Measurements from ENCODE around the gene CD47.
A peak's percentile ranks its signal among the peaks of the same experiment; 100 is the strongest.

DNA sequence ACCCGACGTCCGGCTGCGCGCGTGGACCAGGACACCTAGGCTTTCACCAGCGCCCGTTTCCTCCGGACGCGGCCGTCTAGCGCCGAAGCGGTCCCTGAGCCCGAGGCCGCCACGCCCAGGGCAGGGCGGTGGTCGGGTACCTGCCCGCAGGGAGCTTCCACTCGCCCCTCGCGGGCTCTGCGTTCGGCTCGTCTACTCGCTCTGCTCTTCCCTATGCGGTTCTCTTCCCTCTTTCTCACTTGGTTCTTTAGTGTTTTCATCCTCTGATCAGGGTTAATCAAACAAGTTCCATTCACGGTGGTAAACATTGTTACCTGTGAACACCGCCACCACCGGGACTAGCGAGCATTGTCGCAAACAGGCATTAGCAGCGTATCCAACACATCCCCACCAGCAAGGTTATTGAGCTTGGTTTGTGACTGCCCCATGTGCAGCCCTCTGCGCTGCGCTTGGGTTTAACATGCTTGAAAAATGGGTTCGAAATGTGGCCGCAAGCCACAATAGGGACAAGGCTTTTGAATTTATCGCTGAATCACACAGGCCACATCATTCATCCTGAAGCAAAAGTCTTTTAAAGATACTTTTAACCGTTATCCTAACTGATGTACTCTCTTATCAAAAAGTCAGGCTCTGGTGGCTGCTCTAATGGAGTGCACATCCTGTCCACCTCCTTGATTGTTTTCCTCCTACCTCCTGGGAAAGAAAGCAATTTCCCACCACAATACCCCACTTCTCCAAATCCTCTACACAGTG, 843 bp upstream of the CD47 start:
- TF ChIP-seq, protein P1, sequence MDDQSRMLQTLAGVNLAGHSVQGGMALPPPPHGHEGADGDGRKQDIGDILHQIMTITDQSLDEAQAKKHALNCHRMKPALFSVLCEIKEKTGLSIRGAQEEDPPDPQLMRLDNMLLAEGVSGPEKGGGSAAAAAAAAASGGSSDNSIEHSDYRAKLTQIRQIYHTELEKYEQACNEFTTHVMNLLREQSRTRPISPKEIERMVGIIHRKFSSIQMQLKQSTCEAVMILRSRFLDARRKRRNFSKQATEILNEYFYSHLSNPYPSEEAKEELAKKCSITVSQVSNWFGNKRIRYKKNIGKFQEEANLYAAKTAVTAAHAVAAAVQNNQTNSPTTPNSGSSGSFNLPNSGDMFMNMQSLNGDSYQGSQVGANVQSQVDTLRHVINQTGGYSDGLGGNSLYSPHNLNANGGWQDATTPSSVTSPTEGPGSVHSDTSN (CRISPR knock-in tag; IDR thresholded peaks at IDR 0.05; ENCODE audit: borderline replicate concordance), result no peak
- TF ChIP-seq ZFX (CRISPR knock-in tag; IDR thresholded peaks at IDR 0.05; ENCODE audit: low read depth) (no peak), ZNF83 (CRISPR knock-in tag; IDR thresholded peaks at IDR 0.05; ENCODE audit: borderline replicate concordance) (no peak), SUZ12 (IDR thresholded peaks at IDR 0.05; ENCODE audit: low read depth, low read length) (no peak), CC2D1A (CRISPR knock-in tag; IDR thresholded peaks at IDR 0.05) (no peak), NR1H2 (CRISPR knock-in tag; IDR thresholded peaks at IDR 0.05; ENCODE audit: borderline replicate concordance, low read depth) (no peak)
- TF ChIP-seq, protein P2, sequence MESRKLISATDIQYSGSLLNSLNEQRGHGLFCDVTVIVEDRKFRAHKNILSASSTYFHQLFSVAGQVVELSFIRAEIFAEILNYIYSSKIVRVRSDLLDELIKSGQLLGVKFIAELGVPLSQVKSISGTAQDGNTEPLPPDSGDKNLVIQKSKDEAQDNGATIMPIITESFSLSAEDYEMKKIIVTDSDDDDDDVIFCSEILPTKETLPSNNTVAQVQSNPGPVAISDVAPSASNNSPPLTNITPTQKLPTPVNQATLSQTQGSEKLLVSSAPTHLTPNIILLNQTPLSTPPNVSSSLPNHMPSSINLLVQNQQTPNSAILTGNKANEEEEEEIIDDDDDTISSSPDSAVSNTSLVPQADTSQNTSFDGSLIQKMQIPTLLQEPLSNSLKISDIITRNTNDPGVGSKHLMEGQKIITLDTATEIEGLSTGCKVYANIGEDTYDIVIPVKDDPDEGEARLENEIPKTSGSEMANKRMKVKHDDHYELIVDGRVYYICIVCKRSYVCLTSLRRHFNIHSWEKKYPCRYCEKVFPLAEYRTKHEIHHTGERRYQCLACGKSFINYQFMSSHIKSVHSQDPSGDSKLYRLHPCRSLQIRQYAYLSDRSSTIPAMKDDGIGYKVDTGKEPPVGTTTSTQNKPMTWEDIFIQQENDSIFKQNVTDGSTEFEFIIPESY (CRISPR knock-in tag; IDR thresholded peaks at IDR 0.05), result peak; percentile 92
- TF ChIP-seq, protein P3, sequence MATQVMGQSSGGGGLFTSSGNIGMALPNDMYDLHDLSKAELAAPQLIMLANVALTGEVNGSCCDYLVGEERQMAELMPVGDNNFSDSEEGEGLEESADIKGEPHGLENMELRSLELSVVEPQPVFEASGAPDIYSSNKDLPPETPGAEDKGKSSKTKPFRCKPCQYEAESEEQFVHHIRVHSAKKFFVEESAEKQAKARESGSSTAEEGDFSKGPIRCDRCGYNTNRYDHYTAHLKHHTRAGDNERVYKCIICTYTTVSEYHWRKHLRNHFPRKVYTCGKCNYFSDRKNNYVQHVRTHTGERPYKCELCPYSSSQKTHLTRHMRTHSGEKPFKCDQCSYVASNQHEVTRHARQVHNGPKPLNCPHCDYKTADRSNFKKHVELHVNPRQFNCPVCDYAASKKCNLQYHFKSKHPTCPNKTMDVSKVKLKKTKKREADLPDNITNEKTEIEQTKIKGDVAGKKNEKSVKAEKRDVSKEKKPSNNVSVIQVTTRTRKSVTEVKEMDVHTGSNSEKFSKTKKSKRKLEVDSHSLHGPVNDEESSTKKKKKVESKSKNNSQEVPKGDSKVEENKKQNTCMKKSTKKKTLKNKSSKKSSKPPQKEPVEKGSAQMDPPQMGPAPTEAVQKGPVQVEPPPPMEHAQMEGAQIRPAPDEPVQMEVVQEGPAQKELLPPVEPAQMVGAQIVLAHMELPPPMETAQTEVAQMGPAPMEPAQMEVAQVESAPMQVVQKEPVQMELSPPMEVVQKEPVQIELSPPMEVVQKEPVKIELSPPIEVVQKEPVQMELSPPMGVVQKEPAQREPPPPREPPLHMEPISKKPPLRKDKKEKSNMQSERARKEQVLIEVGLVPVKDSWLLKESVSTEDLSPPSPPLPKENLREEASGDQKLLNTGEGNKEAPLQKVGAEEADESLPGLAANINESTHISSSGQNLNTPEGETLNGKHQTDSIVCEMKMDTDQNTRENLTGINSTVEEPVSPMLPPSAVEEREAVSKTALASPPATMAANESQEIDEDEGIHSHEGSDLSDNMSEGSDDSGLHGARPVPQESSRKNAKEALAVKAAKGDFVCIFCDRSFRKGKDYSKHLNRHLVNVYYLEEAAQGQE (IDR thresholded peaks at IDR 0.05; ENCODE audit: borderline replicate concordance in 1 of 2, low read depth in 1 of 2, low read length in 2 of 2), result no peak
- TF ChIP-seq, protein P4, sequence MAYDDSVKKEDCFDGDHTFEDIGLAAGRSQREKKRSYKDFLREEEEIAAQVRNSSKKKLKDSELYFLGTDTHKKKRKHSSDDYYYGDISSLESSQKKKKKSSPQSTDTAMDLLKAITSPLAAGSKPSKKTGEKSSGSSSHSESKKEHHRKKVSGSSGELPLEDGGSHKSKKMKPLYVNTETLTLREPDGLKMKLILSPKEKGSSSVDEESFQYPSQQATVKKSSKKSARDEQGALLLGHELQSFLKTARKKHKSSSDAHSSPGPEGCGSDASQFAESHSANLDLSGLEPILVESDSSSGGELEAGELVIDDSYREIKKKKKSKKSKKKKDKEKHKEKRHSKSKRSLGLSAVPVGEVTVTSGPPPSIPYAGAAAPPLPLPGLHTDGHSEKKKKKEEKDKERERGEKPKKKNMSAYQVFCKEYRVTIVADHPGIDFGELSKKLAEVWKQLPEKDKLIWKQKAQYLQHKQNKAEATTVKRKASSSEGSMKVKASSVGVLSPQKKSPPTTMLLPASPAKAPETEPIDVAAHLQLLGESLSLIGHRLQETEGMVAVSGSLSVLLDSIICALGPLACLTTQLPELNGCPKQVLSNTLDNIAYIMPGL (CRISPR knock-in tag; IDR thresholded peaks at IDR 0.05; ENCODE audit: borderline replicate concordance in 1 of 2, low read depth in 1 of 2), result no peak
